ENCODE measurements around the gene CLCN4. TPM values are rescaled to one million over a fixed set of nuclear protein-coding genes. Genes with fewer than 3 reads are reported as not detected.

Gene CLCN4
- total RNA-seq, 1 donor, result 14.1 TPM

DNA sequence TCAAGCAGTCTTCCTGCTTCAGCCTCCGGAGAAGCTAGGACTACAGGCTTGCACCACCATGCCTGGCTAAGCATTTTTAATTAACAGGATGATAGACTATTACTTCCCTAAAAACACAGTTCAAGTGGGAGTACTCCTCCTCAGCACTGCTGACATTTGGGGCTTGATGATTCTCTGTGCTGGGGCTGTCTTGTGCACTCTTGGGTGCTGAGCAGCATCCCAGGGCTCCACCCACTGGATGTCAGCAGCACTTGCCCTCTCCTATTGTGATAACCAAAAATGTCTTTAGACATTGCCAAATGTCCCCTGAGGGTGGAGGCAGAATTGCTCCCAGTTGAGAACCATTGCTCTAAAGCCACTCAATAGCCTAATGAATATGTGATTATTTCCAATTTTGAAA lies 60.4 kb downstream of the CLCN4 start:
- Histone ChIP-seq H3K4me1 (ENCODE audit: insufficient read depth, low read length) (no peaks in the 10 kb centered on the region), H3K9me3 (ENCODE audit: low read depth, low read length) (no peaks in the 10 kb centered on the region), H3K36me3 (ENCODE audit: insufficient read depth, low read length) (no peaks in the 10 kb centered on the region), H2AFZ (ENCODE audit: low read length) (no peak overlapping the region), H4K20me1 (ENCODE audit: insufficient read depth, low read length) (no peaks in the 10 kb centered on the region), H3K4me3 (ENCODE audit: insufficient read depth, low read length) (no peak overlapping the region), H3K27ac (ENCODE audit: low read depth, low read length) (no peak overlapping the region), H3K4me2 (ENCODE audit: insufficient read depth, low read length) (no peak overlapping the region), H3K79me2 (ENCODE audit: insufficient read depth, low read length) (no peaks in the 10 kb centered on the region), H3K27me3 (ENCODE audit: insufficient read depth, low read length) (no peaks in the 10 kb centered on the region)
- DNase-seq (ENCODE audit: insufficient read length, low spot score, missing footprints), result no peak
- TF ChIP-seq, protein P1, sequence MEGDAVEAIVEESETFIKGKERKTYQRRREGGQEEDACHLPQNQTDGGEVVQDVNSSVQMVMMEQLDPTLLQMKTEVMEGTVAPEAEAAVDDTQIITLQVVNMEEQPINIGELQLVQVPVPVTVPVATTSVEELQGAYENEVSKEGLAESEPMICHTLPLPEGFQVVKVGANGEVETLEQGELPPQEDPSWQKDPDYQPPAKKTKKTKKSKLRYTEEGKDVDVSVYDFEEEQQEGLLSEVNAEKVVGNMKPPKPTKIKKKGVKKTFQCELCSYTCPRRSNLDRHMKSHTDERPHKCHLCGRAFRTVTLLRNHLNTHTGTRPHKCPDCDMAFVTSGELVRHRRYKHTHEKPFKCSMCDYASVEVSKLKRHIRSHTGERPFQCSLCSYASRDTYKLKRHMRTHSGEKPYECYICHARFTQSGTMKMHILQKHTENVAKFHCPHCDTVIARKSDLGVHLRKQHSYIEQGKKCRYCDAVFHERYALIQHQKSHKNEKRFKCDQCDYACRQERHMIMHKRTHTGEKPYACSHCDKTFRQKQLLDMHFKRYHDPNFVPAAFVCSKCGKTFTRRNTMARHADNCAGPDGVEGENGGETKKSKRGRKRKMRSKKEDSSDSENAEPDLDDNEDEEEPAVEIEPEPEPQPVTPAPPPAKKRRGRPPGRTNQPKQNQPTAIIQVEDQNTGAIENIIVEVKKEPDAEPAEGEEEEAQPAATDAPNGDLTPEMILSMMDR (IDR thresholded peaks at IDR 0.05; ENCODE audit: extremely low read depth, low read depth, low read length), result no peak

- TF ChIP-seq, protein P1 (IDR thresholded peaks at IDR 0.05; ENCODE audit: extremely low read depth, low read depth, low read length), result no peak
Observed at GRCh38 chrX:10221651-10222050, 64.9 kb downstream of the CLCN4 start.

GRCh38 chrX:10223276-10223675 lies 66.5 kb downstream of the CLCN4 start:
- Histone ChIP-seq H3K4me3 (ENCODE audit: insufficient read depth, low read length) (no peak overlapping the region), H3K27ac (ENCODE audit: low read depth, low read length) (no peak overlapping the region), H4K20me1 (ENCODE audit: insufficient read depth, low read length) (no peaks in the 10 kb centered on the region), H2AFZ (ENCODE audit: low read length) (no peak overlapping the region), H3K36me3 (ENCODE audit: insufficient read depth, low read length) (no peaks in the 10 kb centered on the region), H3K4me2 (ENCODE audit: insufficient read depth, low read length) (no peak overlapping the region), H3K79me2 (ENCODE audit: insufficient read depth, low read length) (no peaks in the 10 kb centered on the region), H3K9me3 (ENCODE audit: low read depth, low read length) (no peaks in the 10 kb centered on the region), H3K4me1 (ENCODE audit: insufficient read depth, low read length) (no peaks in the 10 kb centered on the region), H3K27me3 (ENCODE audit: insufficient read depth, low read length) (no peaks in the 10 kb centered on the region)
- TF ChIP-seq, protein P1 (IDR thresholded peaks at IDR 0.05; ENCODE audit: extremely low read depth, low read depth, low read length), result no peak
- DNase-seq (ENCODE audit: insufficient read length, low spot score, missing footprints), result no peak

More at GRCh38 chrX:10221651-10222050, 64.9 kb downstream of the CLCN4 start:
- DNase-seq (ENCODE audit: insufficient read length, low spot score, missing footprints), result no peak
- Histone ChIP-seq H3K27ac (ENCODE audit: low read depth, low read length) (no peak overlapping the region), H3K4me1 (ENCODE audit: insufficient read depth, low read length) (no peaks in the 10 kb centered on the region), H3K27me3 (ENCODE audit: insufficient read depth, low read length) (no peaks in the 10 kb centered on the region), H3K36me3 (ENCODE audit: insufficient read depth, low read length) (no peaks in the 10 kb centered on the region), H3K79me2 (ENCODE audit: insufficient read depth, low read length) (no peaks in the 10 kb centered on the region), H3K4me3 (ENCODE audit: insufficient read depth, low read length) (no peak overlapping the region), H4K20me1 (ENCODE audit: insufficient read depth, low read length) (no peaks in the 10 kb centered on the region), H3K4me2 (ENCODE audit: insufficient read depth, low read length) (no peak overlapping the region), H2AFZ (ENCODE audit: low read length) (no peak overlapping the region), H3K9me3 (ENCODE audit: low read depth, low read length) (no peaks in the 10 kb centered on the region)

DNA sequence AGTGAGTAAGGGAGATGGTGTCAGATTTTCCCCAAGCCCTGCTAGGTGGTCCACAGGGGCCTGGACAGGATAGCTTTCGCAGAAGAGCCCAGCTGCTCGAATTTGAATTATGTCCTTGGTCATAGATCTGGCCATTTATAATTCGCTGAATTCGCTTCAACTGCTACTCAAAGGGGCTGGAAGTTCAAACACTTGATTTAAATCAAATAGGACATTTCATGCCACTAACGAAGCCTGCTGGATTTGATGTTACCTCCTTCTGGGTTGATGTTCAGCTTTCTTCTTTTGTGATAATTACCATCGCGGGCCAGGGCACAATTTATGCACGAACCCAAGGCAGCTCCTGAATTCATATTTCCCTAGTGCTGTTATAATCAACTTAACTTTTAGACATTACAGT lies 67.0 kb downstream of the CLCN4 start:
- no peaks in the 10 kb centered on the region for H3K4me1 ChIP-seq (ENCODE audit: insufficient read depth, low read length)
- H3K4me3 ChIP-seq (ENCODE audit: insufficient read depth, low read length), result no peak overlapping the region
- no peak overlapping the region for H3K27ac ChIP-seq (ENCODE audit: low read depth, low read length)
- no peaks in the 10 kb centered on the region for H3K27me3 ChIP-seq (ENCODE audit: insufficient read depth, low read length)
- no peaks in the 10 kb centered on the region for H3K36me3 ChIP-seq (ENCODE audit: insufficient read depth, low read length)
- TF ChIP-seq, protein P1 (IDR thresholded peaks at IDR 0.05; ENCODE audit: extremely low read depth, low read depth, low read length), result no peak
- DNase-seq (ENCODE audit: insufficient read length, low spot score, missing footprints), result no peak
- no peaks in the 10 kb centered on the region for H4K20me1 ChIP-seq (ENCODE audit: insufficient read depth, low read length)
- no peaks in the 10 kb centered on the region for H3K79me2 ChIP-seq (ENCODE audit: insufficient read depth, low read length)
- H2AFZ ChIP-seq (ENCODE audit: low read length), result no peak overlapping the region
- no peak overlapping the region for H3K4me2 ChIP-seq (ENCODE audit: insufficient read depth, low read length)
- no peaks in the 10 kb centered on the region for H3K9me3 ChIP-seq (ENCODE audit: low read depth, low read length)
